Measurements from ENCODE around the gene CRTC1.

- TF ChIP-seq ZKSCAN8 (CRISPR knock-in tag; IDR thresholded peaks at IDR 0.05; ENCODE audit: borderline replicate concordance) (no peak), ETV5 (CRISPR knock-in tag; IDR thresholded peaks at IDR 0.05; ENCODE audit: borderline replicate concordance) (no peak), TGIF2 (CRISPR knock-in tag; IDR thresholded peaks at IDR 0.05) (no peak), KAT7 (CRISPR knock-in tag; IDR thresholded peaks at IDR 0.05; ENCODE audit: borderline replicate concordance) (no peak), HBP1 (CRISPR knock-in tag; IDR thresholded peaks at IDR 0.05; ENCODE audit: low read depth) (no peak), ELF4 (CRISPR knock-in tag; IDR thresholded peaks at IDR 0.05; ENCODE audit: borderline replicate concordance) (no peak), ZNF253 (CRISPR knock-in tag; IDR thresholded peaks at IDR 0.05; ENCODE audit: borderline replicate concordance) (no peak), NR2F1 (CRISPR knock-in tag; IDR thresholded peaks at IDR 0.05) (no peak), XRCC5 (optimal IDR thresholded peaks at IDR 0.05; ENCODE audit: low read length) (no peak), POLR2A (IDR thresholded peaks at IDR 0.05; ENCODE audit: insufficient read depth in 1 of 2, low read depth in 2 of 2, low read length in 2 of 2) (no peak; a peak in 1 of 4 replicates), FOXO1 (CRISPR knock-in tag; IDR thresholded peaks at IDR 0.05) (no peak), PCBP1 (IDR thresholded peaks at IDR 0.05; ENCODE audit: borderline replicate concordance, low read depth, low read length) (no peak)
Measured at GRCh38 chr19:18759995-18760426, 76.5 kb downstream of the CRTC1 start.

Data from HepG2 (cell line).